ENCODE measurements around the gene ANKRD22.
"Not testable (repeated sequence)": the region's sequence is repeated elsewhere in the genome, so short reads cannot be mapped to it uniquely, and the experiment has no call there.

Gene ANKRD22

DNA sequence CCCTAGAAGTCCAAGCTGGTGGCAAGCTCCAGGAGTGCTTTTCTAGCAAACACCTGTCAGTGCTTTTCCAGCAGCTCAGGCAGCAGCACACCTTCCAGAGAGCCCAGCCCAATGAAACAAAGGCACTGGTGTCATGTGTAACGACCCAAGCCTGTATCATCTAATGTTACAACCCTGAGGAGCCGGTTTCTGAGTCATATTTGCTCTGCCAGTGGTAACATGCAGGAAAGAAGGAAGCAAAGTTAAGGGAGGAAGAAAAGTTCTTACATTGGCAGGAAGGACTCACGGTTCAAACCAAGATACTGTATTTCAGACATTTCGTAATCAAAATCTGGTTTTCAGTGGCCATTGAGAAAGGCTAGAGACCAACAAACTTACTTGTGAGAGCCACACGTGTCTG lies at the start of gene ANKRD22:
Gene ANKRD22 (minus strand): TSS at position 139 of the 400 bp plus-strand sequence. CDS start 237 bp downstream, outside the sequence.
- Histone ChIP-seq H3K4me3 (peak within 1 kb of the TSS; percentile 6 to 34 (median 11)), H3K27ac (peak within 1 kb of the TSS in 16 of 21 experiments; percentile 25 to 78 (median 52))

DNA sequence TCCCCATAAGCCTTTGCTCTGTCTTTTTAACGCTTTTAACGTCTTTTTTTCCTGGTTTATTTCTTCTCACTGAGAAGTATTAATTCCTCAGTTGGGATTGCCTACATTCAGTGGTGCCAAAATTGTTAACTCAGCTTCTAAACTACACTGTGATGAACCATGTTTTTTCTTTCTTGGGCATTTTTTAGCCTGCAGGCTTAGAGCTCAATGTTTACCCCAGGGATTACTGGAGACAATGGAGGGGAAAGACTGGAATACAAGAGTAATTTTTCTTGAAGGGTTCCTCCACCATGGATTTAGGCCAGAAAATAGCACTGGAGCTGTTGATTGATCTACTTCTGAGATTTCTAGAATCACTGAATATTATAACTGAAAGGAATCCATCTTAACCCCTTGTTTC lies 48.2 kb upstream of the ANKRD22 start:
- Histone ChIP-seq H3K27ac (peak overlapping the region in 1 of 21 experiments; percentile 70), H3K4me3 (no peak overlapping the region)

DNA sequence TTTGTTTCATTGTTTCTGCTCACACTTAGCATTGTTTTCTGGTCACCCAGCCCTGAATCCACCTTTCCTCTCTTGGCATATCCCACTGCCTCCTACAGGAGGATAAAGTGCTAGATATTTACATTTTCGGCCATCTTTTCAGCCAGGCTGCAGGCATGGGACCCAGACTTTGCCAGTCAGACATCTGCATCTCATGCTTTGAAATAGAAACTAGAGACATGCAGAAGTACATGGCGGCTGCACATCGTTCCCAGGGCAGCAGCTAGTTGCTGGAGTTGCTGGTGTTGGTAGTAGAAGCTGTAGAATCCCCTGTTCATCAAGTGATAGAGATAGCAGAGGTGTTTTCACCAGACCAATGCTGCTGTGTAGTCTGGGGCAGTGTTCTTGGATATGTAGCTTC lies 47.1 kb upstream of the ANKRD22 start:
- Histone ChIP-seq H3K4me3 (no peak overlapping the region), H3K27ac (peak overlapping the region in 1 of 21 experiments; percentile 39)

- H3K4me3 ChIP-seq: no peak overlapping the region
These were observed 45.6 kb upstream of the ANKRD22 start for GRCh38 chr10:88896994-88897853.

GRCh38 chr10:88896372-88896993 lies 44.8 kb upstream of the ANKRD22 start:
- Histone ChIP-seq H3K4me3 (no peak overlapping the region), H3K27ac (peak overlapping the region in 15 of 21 experiments; percentile 9 to 66 (median 42))

More at GRCh38 chr10:88896994-88897853, 45.6 kb upstream of the ANKRD22 start:
- peak overlapping the region in 13 of 21 experiments; percentile 9 to 66 (median 40) for H3K27ac ChIP-seq

GRCh38 chr10:88895250-88895649 lies 43.6 kb upstream of the ANKRD22 start:
- Histone ChIP-seq H3K27ac (no peak overlapping the region), H3K4me3 (no peak overlapping the region)

DNA sequence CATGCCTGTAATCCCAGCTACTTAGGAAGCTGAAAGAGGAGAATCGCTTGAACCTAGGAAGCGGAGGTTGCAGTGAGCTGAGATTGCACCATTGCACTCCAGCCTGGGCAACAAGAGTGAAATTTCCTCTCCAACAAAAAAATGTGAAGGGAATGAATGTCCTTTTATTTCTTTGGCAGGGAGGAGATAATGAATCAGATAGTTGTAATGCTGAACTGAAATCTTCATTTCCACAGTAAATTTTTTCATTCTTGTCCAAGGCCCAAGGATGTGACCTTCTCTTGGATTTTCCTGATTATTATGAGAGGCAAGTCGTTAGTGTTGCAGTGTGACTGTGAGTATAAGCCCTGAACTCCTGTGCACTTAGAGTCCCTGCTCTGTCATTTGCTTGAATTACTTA lies 42.0 kb upstream of the ANKRD22 start:
- Histone ChIP-seq H3K4me3 (no peak overlapping the region), H3K27ac (peak overlapping the region in 2 of 21 experiments; percentile 2 to 43)

GRCh38 chr10:88892222-88892967 lies 40.8 kb upstream of the ANKRD22 start:
- Histone ChIP-seq H3K4me3 (no peak overlapping the region), H3K27ac (no peak overlapping the region)

DNA sequence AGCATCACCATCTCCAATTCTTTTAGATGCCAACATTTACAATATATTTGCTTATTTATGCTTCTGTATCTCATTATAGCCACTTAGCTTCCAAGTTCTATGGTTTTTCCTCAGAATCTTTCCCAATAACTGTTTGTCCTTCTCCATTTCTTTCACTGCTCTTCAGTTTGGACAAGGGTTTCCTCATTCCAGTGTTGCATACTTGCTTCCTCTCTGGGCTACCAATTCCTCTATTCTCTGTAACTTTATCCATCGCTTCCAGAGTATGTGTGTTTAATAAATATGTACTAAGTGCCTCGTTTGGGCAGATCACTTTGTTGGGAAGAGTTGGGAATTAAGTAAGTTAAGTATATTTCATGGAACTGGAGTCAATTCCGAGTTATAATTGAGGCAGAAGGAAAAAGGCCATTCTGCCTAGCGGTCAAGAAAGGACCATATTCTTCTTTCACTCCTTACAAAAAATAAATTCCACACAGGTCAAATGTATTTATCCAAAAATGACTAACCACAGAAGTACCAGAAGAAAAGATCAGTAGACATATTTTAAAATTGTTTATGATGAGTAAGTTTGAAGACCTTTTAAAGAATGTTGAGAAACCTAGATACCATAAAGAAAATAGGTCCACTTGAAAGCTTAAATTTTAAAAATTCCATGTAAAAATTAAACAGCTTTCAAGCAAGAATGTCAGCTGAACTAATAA lies 39.2 kb upstream of the ANKRD22 start:
- Histone ChIP-seq H3K4me3 (no peak overlapping the region), H3K27ac (no peak overlapping the region)

- H3K4me3 ChIP-seq: no peak overlapping the region
- H3K27ac ChIP-seq: no peak overlapping the region
These were observed 38.1 kb upstream of the ANKRD22 start for GRCh38 chr10:88889559-88890337.

- no peak overlapping the region for H3K27ac ChIP-seq
- H3K4me3 ChIP-seq: no peak overlapping the region
These were observed 37.3 kb upstream of the ANKRD22 start for GRCh38 chr10:88888810-88889445.

DNA sequence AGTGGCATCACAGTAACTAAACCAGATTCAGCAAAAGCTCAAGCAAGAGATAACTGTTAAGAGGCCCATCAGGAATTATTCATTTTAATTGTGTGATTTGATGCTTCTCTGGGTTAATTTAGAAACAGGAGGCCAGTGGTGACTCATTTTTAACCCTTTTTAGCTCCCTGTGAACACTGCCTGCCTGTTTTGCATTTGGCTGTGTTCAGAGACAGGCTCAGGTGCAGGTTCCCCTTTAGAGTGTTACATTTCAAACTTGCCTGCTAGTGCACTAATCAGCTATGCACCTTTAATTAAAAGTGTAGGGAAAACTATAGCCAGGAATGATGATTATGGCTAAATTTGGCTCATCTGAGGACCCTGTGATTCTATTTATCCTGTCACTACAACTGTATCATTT lies 34.9 kb upstream of the ANKRD22 start:
- no peak overlapping the region for H3K27ac ChIP-seq

GRCh38 chr10:88883448-88883809 lies 31.8 kb upstream of the ANKRD22 start:
- peak overlapping the region in 9 of 21 experiments; percentile 6 to 96 (median 89) for H3K27ac ChIP-seq
- H3K4me3 ChIP-seq: no peak overlapping the region

More for the DNA sequence above, 34.9 kb upstream of the ANKRD22 start:
- H3K4me3 ChIP-seq: no peak overlapping the region

DNA sequence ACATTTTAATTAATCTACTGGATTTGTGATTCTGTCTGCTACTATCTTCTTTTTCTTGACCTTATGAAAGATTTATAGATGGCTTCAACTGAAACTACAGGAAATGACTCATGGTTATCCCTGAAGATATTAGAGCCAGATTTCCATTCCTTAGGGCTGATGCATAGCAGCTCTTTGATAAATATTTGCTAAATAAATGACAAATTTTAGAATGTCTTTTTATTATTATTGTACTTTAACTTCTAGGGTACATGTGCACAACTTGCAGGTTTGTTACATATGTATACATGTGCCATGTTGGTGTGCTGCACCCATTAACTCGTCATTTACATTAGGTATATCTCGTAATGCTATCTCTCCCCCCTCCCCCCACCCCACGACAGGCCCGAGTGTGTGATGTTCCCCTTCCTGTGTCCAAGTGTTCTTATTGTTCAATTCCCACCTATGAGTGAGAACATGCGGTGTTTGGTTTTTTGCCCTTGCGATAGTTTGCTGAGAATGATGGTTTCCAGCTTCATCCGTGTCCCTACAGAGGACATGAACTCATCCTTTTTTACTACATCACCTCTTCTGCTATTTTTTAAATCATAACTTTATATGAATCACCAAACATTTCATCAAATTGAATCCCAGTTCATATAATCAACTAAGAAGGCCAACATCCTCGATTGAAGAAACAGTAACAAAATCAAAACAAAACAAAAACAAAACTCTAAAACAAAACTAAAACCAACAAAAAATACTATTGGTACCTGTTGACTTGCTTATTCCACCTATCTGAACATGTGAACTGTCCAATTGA lies 31.2 kb upstream of the ANKRD22 start:
- H3K4me3 ChIP-seq: not testable (repeated sequence)
- H3K27ac ChIP-seq: peak overlapping the region in 15 of 21 experiments; percentile 0 to 96 (median 91)

DNA sequence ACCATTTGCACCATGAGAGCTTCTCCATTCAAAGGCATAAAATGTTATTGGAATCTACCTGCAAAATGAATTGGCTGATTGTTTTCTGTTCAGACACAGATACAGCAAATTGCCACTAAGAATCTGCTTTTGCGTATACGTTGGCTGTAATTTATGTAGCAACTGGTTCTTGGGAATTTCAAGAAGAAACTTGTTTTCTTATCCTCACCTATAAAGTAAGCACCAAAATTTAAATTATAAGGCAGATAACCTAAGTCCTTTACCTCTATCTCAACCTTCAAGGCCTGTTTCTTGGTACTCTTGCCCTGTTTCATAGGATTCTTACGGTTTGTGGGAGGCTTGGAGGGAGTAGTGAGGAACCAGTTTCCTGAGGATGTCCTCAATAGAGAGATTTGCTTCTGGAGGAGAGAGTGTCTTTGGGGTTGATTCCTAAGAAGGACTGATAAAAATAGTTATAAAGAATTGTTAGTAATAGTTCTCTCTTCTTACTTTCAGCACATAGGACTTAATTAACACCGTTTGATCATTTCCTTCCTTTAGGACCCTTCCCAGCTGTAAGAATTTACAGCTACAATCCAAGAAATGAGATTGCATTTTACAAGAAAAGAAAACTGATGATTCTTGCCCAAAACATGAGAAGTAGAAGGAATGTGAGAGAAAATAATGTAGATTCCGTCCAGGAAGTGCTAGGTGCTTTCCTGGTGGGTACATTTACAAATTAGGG lies 30.4 kb upstream of the ANKRD22 start:
- peak overlapping the region in 19 of 21 experiments; percentile 0 to 96 (median 91) for H3K27ac ChIP-seq
- H3K4me3 ChIP-seq: peak overlapping the region in 4 of 7 experiments; percentile 72 to 83 (median 78)

GRCh38 chr10:88881320-88881719 lies 29.7 kb upstream of the ANKRD22 start:
- H3K27ac ChIP-seq: peak overlapping the region; percentile 73 to 96 (median 92)
- peak overlapping the region; percentile 67 to 86 (median 77) for H3K4me3 ChIP-seq

Data from skin epidermis (tissue), 12 donors.